Fibroblast of lung (primary cell): ENCODE measurements around the gene CREB3L1. TPM values are rescaled to one million over a fixed set of nuclear protein-coding genes. Genes with fewer than 3 reads are reported as not detected.
A peak's percentile ranks its signal among the peaks of the same experiment; 100 is the strongest.

Experiments
- DNase-seq, 2 donors: peaks; one replicate each; pipeline versions ENCODE4 v3.0.0 to v3.0.0-alpha.2; 2010; ENCODE audit warnings: low read depth in 2 of 2
- H2AFZ ChIP-seq: 2 replicates; pipeline ENCODE4 v1.5.1; 2012; ENCODE audit warnings: low read length, control low read depth, inconsistent platforms
- H3K27ac ChIP-seq: 2 replicates; pipeline ENCODE4 v1.5.1; 2011; ENCODE audit warnings: low read length, control low read depth; ENCODE audit not compliant: insufficient read depth
- H3K27me3 ChIP-seq: 2 replicates; pipeline ENCODE4 v1.5.1; 2011; ENCODE audit warnings: mild to moderate bottlenecking, low read length; ENCODE audit not compliant: control insufficient read depth, insufficient read depth
- H3K36me3 ChIP-seq: 2 replicates; pipeline ENCODE4 v1.5.1; 2011; ENCODE audit warnings: low read length; ENCODE audit not compliant: control insufficient read depth, insufficient read depth
- H3K4me1 ChIP-seq: 2 replicates; pipeline ENCODE4 v1.5.1; 2011; ENCODE audit warnings: low read length; ENCODE audit not compliant: control insufficient read depth, insufficient read depth; ENCODE audit errors: extremely low read depth
- H3K4me2 ChIP-seq: 2 replicates; pipeline ENCODE4 v1.5.1; 2011; ENCODE audit warnings: low read length, control low read depth; ENCODE audit not compliant: insufficient read depth; ENCODE audit errors: extremely low read depth
- H3K4me3 ChIP-seq, 4 experiments: fragments of 200-600 bp in 1 of 4; sonication (generic) in 1 of 4; replicated peaks in 1 of 4; 2 replicates each; pipeline ENCODE4 v1.5.1; 2011 to 2016; ENCODE audit warnings: low read length in 4 of 4, low read depth in 3 of 4, mild to moderate bottlenecking in 3 of 4, control low read depth in 2 of 4, inconsistent platforms in 1 of 4, mixed read lengths in 1 of 4; ENCODE audit not compliant: insufficient read depth in 1 of 4; ENCODE audit errors: control extremely low read depth in 1 of 4
- H3K79me2 ChIP-seq: 2 replicates; pipeline ENCODE4 v1.5.1; 2012; ENCODE audit warnings: mild to moderate bottlenecking, low read length, inconsistent platforms; ENCODE audit not compliant: control insufficient read depth, insufficient read depth
- H3K9ac ChIP-seq: 2 replicates; pipeline ENCODE4 v1.5.1; 2011; ENCODE audit warnings: mild to moderate bottlenecking, low read length, control low read depth; ENCODE audit not compliant: insufficient read depth
- H3K9me3 ChIP-seq: 2 replicates; pipeline ENCODE4 v1.5.1; 2012; ENCODE audit warnings: low read depth, low read length; ENCODE audit not compliant: control insufficient read depth, insufficient read depth
- H4K20me1 ChIP-seq: 2 replicates; pipeline ENCODE4 v1.5.1; 2011; ENCODE audit warnings: low read length; ENCODE audit not compliant: control insufficient read depth, insufficient read depth; ENCODE audit errors: extremely low read depth
- EZH2 ChIP-seq: IDR thresholded peaks from 2 replicates; pipeline ENCODE4 v1.5.1; 2012; ENCODE audit warnings: low read length, control low read depth, mild to moderate bottlenecking; ENCODE audit errors: missing control alignments
- polyA plus RNA-seq, 2 donors: library from polyadenylated mRNA; depleted of rRNA in 1 of 2; stranded (reverse) in 1 of 2; unstranded in 1 of 2; fragments of >200 nt; gene quantifications; 2 replicates each; pipeline ENCODE4 v1.2.1, GENCODE V29; 2011 to 2012; ENCODE audit warnings: missing spikeins in 1 of 2
- total RNA-seq: library from RNA; depleted of rRNA; stranded (reverse); fragments of >200 nt; gene quantifications from 2 replicates; pipeline ENCODE4 v1.2.1, GENCODE V29; 2014
- TF ChIP-seq, protein P1 (sequence below), 2 donors: IDR thresholded peaks in 1 of 2; conservative IDR thresholded peaks in 1 of 2; 1 replicate in 1 of 2; 2 replicates in 1 of 2; pipeline ENCODE4 v1.5.1; 2011 to 2012; ENCODE audit warnings: low read length in 2 of 2, control low read depth in 1 of 2, inconsistent platforms in 1 of 2, low read depth in 1 of 2, mild to moderate bottlenecking in 1 of 2

CREB3L1 gene
- total and polyA plus RNA-seq, 2 donors (not counting 1 experiment from before 2014, with no cell fraction given): 18.8 to 28.4 TPM

DNA sequence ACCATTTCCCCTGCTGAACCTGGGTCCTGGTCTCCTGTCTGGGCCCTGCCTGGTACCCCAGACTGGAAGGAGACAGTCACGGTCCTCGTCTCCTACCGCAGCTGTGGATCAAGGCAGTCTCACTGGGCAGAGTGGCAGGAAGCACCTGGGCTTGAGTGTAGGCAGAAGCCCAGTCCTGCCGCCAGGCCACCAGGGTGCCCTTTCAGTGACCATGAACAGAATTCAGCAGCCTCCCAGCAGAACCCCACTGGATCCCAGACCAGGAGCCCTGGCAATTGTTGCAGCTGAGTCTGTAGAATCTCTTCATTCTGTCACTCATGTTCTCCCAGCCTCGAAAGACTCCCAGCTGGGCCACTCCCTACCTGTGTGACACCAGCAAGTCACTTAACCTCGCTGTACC is 25.5 kb upstream of the CREB3L1 start:
- Histone ChIP-seq H2AFZ (no peak overlapping the region), H3K4me1 (peaks cover 20% of the 10 kb centered on the region), H3K27me3 (no peaks in the 10 kb centered on the region), H3K79me2 (no peaks in the 10 kb centered on the region), H3K4me2 (no peak overlapping the region), H3K36me3 (no peaks in the 10 kb centered on the region), H3K9ac (no peak overlapping the region), H4K20me1 (no peaks in the 10 kb centered on the region), H3K9me3 (no peaks in the 10 kb centered on the region), H3K27ac (no peak overlapping the region), H3K4me3 (no peak overlapping the region)
- DNase-seq: no peak
- TF ChIP-seq, protein P1, sequence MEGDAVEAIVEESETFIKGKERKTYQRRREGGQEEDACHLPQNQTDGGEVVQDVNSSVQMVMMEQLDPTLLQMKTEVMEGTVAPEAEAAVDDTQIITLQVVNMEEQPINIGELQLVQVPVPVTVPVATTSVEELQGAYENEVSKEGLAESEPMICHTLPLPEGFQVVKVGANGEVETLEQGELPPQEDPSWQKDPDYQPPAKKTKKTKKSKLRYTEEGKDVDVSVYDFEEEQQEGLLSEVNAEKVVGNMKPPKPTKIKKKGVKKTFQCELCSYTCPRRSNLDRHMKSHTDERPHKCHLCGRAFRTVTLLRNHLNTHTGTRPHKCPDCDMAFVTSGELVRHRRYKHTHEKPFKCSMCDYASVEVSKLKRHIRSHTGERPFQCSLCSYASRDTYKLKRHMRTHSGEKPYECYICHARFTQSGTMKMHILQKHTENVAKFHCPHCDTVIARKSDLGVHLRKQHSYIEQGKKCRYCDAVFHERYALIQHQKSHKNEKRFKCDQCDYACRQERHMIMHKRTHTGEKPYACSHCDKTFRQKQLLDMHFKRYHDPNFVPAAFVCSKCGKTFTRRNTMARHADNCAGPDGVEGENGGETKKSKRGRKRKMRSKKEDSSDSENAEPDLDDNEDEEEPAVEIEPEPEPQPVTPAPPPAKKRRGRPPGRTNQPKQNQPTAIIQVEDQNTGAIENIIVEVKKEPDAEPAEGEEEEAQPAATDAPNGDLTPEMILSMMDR (conservative IDR thresholded peaks at IDR 0.05 in 1 of 2, IDR thresholded peaks at IDR 0.05 in 1 of 2; ENCODE audit: low read depth in 1 of 2, low read length in 2 of 2): no peak
- TF ChIP-seq EZH2: no peak

DNA sequence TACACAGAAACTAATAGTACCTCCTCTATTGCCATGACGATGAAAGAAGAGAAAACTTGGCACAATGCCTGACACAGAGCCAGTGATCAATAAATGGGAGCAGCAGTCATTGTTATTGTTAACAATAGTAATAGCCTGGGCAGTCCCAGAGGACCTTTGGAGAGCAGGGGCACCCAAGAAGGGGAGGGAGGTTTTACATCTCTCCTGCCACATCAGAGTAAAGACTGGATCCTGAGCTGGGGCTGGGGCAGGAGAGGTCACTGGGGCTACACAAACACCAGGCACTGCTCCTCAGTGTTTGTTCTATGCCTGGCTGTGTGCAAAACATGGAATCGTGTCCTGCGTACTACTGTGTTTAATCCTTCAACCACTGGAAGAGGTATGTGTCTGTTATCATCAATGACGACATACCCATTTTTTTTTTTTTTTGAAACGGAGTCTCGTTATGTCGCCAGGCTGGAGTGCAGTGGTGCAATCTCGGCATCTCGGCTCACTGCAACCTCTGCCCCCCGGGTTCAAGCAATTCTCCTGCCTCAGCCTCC is 25.0 kb upstream of the CREB3L1 start:
- Histone ChIP-seq H3K27me3 (no peaks in the 10 kb centered on the region), H3K36me3 (no peaks in the 10 kb centered on the region), H3K9me3 (no peaks in the 10 kb centered on the region), H3K4me1 (peaks cover 20% of the 10 kb centered on the region), H3K4me2 (no peak overlapping the region), H3K4me3 (no peak overlapping the region), H4K20me1 (no peaks in the 10 kb centered on the region), H3K79me2 (no peaks in the 10 kb centered on the region), H2AFZ (no peak overlapping the region), H3K27ac (no peak overlapping the region), H3K9ac (no peak overlapping the region)
- TF ChIP-seq EZH2: no peak
- TF ChIP-seq, protein P1 (conservative IDR thresholded peaks at IDR 0.05 in 1 of 2, IDR thresholded peaks at IDR 0.05 in 1 of 2; ENCODE audit: low read depth in 1 of 2, low read length in 2 of 2): no peak
- peak in 1 of 2 donors; percentile 21 for DNase-seq

DNA sequence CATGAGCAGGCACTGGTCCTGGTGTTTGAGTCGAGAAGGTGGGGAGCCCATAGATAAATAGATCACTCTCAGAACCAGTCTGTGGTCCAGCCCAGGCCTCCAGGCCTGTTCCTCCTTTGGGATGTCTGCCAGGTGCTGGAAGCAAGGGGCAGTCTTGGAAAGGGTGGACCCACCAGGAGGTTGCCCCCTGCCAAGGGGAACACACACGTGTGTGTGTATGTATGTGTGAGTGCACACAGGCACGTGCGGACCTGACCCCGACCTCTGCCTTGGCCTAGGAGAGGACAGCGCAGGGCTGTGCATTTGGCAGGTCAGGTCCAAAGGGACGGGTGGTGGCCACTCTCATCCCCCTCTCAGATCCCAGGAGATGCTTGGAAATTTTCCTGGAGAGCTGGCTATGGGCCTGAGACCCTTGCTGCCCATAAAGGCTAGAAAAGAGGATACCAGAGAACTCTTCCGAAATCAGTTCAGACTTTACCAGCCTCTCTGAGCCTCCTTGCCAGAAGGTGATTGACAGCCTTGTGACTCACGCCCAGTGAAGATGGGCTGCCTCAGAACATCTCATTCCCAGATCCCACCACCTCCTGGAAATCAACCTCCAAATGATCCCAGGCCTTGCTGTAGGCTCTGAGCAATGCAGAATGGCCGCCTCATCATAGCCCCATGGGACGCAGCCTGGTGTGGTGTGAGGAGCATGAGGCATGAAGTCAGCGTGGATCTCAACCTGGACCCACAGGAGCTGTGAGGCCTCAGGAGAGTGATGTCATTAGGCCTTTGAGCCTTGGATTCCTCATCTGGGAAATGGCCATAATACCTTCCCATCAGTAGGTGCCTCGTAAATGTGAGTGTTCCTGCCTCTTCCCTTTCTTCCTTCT is 24.0 kb upstream of the CREB3L1 start:
- TF ChIP-seq, protein P1 (conservative IDR thresholded peaks at IDR 0.05 in 1 of 2, IDR thresholded peaks at IDR 0.05 in 1 of 2; ENCODE audit: low read depth in 1 of 2, low read length in 2 of 2): no peak
- TF ChIP-seq EZH2: no peak
- no peaks in the 10 kb centered on the region for H3K79me2 ChIP-seq
- H4K20me1 ChIP-seq: no peaks in the 10 kb centered on the region
- no peak for DNase-seq
- H3K4me3 ChIP-seq: no peak overlapping the region
- peaks cover 17% of the 10 kb centered on the region for H3K4me1 ChIP-seq
- H3K36me3 ChIP-seq: no peaks in the 10 kb centered on the region
- H3K9ac ChIP-seq: no peak overlapping the region
- H2AFZ ChIP-seq: no peak overlapping the region
- H3K27ac ChIP-seq: no peak overlapping the region
- no peaks in the 10 kb centered on the region for H3K9me3 ChIP-seq
- H3K27me3 ChIP-seq: no peaks in the 10 kb centered on the region
- H3K4me2 ChIP-seq: no peak overlapping the region
